OCI-LY3 (cell line): ENCODE results near the gene CIITA.

Experiments
- H2AFZ ChIP-seq: fragments of 200-600, 300-600 bp; shearing (Covaris generic); 2 replicates; pipeline ENCODE4 v1.6.0; 2014; ENCODE audit warnings: antibody characterized with exemption, low read depth, low read length
- H3K27ac ChIP-seq: fragments of 200-600, 300-600 bp; sonication (generic); 2 replicates; pipeline ENCODE4 v1.5.1; 2014; ENCODE audit warnings: mild to moderate bottlenecking, low read length, moderate library complexity, mixed read lengths
- H3K27me3 ChIP-seq: fragments of 200-600, 300-600 bp; sonication (generic); 2 replicates; pipeline ENCODE4 v1.6.1; 2014; ENCODE audit warnings: low read depth, low read length, mixed read lengths
- H3K36me3 ChIP-seq: fragments of 200-600, 300-600 bp; sonication (generic); replicated peaks from 2 replicates; pipeline ENCODE3; 2014; ENCODE audit warnings: low read depth, low read length, mixed read lengths
- H3K4me1 ChIP-seq: fragments of 300-600, 200-600 bp; sonication (generic); 2 replicates; pipeline ENCODE4 v1.6.1; 2014; ENCODE audit warnings: low read length, mixed read lengths
- H3K4me2 ChIP-seq: fragments of 200-600, 300-600 bp; sonication (generic); 2 replicates; pipeline ENCODE4 v1.6.1; 2014; ENCODE audit warnings: low read length, mixed read lengths
- H3K4me3 ChIP-seq: fragments of 300-600, 200-600 bp; sonication (generic); 2 replicates; pipeline ENCODE4 v1.5.1; 2014; ENCODE audit warnings: antibody characterized with exemption, mild to moderate bottlenecking, low read length, moderate library complexity
- H3K79me2 ChIP-seq: fragments of 300-600, 200-600 bp; shearing (Covaris generic); 2 replicates; pipeline ENCODE4 v1.6.1; 2014; ENCODE audit warnings: mild to moderate bottlenecking, low read length, mixed read lengths
- H3K9ac ChIP-seq: fragments of 300-600, 200-600 bp; shearing (Covaris generic); 2 replicates; pipeline ENCODE4 v1.6.0; 2014; ENCODE audit warnings: mild to moderate bottlenecking, low read length, moderate library complexity
- H3K9me3 ChIP-seq: fragments of 200-600, 300-600 bp; shearing (Covaris generic); 2 replicates; pipeline ENCODE4 v1.6.1; 2014; ENCODE audit warnings: low read length, mixed read lengths; ENCODE audit not compliant: insufficient read depth
- H4K20me1 ChIP-seq: fragments of 200-600, 300-600 bp; sonication (generic); 2 replicates; pipeline ENCODE4 v1.6.1; 2016; ENCODE audit warnings: low read length, mixed read lengths; ENCODE audit not compliant: insufficient read depth
- EZH2phosphoT487 ChIP-seq: fragments of 200-600 bp; shearing (Covaris generic); IDR thresholded peaks from 2 replicates; pipeline ENCODE4 v1.6.1; 2018; ENCODE audit warnings: antibody characterized with exemption, mixed run types, low read depth
- TF ChIP-seq, protein P1 (sequence below): fragments of 200-600, 300-600 bp; sonication (generic); IDR thresholded peaks from 2 replicates; pipeline ENCODE4 v1.5.1; 2014; ENCODE audit warnings: antibody characterized with exemption, low read length, low read depth

CIITA gene

DNA sequence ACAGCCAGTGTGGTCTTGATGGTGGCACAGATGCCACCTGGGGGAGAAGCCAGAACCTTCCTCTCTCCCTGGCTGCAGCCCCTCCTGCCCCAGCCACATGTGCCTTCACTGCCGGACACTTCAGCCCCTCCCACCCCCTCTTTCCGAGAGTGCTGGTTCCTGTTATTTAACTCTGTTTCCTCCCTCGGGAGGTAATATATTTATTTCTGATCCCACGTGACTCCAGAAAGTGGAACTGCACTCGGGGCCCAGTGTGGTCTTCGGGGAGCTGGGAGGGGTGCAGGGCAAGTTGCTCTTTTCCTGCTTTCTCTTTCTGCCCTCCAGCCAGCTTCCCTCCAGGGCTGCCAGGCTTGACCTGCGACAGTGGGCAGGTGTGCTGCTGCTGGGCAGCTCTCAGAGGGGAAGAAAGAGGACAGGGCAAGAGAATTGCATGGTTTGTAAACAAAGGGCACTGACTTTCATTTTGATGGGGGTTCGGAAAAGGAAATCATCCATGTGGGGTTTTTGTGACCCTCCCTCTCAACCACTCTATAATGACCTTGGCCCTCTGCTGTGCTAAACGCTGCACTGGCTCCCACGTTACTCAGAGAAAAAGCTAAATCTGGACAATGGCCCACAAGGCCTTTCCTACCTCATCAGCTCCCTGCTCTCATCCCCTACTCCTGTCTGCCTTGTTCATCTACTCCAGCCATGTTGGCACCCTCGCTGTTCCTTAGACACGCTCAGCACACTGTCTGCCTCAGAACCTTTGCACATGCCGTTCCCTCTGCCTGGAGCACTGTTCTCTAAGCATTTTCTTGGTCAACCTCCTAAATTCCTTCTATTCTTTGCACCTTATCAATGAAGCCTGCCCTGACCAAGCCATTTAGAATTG, 8.2 kb upstream of the CIITA start:
- no peaks in the 10 kb centered on the region for H4K20me1 ChIP-seq
- H3K79me2 ChIP-seq = no peaks in the 10 kb centered on the region
- no peaks in the 10 kb centered on the region for H3K27me3 ChIP-seq
- H3K9ac ChIP-seq = peak overlapping the region; percentile 86
- no peaks in the 10 kb centered on the region for H3K36me3 ChIP-seq
- H3K4me3 ChIP-seq = peak overlapping the region; percentile 54
- TF ChIP-seq EZH2phosphoT487 = no peak
- TF ChIP-seq, protein P1, sequence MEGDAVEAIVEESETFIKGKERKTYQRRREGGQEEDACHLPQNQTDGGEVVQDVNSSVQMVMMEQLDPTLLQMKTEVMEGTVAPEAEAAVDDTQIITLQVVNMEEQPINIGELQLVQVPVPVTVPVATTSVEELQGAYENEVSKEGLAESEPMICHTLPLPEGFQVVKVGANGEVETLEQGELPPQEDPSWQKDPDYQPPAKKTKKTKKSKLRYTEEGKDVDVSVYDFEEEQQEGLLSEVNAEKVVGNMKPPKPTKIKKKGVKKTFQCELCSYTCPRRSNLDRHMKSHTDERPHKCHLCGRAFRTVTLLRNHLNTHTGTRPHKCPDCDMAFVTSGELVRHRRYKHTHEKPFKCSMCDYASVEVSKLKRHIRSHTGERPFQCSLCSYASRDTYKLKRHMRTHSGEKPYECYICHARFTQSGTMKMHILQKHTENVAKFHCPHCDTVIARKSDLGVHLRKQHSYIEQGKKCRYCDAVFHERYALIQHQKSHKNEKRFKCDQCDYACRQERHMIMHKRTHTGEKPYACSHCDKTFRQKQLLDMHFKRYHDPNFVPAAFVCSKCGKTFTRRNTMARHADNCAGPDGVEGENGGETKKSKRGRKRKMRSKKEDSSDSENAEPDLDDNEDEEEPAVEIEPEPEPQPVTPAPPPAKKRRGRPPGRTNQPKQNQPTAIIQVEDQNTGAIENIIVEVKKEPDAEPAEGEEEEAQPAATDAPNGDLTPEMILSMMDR = no peak; the same call in none of the 2 replicates
- peak overlapping the region; percentile 85 for H3K4me2 ChIP-seq
- peak overlapping the region; percentile 99 for H3K27ac ChIP-seq
- H2AFZ ChIP-seq = no peak overlapping the region
- H3K9me3 ChIP-seq = no peaks in the 10 kb centered on the region
- peaks cover 92% of the 10 kb centered on the region for H3K4me1 ChIP-seq

DNA sequence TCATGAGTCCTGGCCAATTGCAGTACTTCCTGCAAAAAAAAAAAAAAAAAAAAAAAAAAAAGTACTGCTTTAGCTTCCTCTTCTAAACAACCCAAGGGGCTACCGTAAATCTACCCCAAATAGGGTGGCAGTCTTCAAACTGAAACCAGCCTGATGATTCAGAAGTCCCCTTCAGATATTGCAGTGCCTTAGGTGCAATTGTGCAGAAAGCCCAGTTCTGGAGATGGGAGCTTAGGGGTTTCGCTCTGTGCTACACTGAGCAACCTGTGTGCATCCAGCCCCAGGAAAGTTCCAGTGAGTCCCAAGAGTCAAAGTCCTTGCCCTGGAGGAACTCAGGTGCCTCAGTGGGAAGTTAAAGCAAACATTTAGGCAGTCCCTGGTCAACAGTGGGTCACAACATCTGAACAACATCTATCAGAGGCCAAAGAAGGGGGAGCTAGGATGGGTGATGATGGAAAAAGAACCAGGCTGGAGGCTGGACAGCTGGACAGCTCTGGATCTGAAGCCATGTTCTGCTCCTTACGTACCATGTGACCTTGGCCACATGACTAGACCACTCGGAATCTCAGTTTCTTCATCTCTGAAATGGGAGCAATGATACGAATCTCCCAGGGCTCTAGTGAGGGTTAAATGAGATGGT, 6.7 kb upstream of the CIITA start:
- Histone ChIP-seq H3K27ac (peak overlapping the region; percentile 99), H3K79me2 (no peaks in the 10 kb centered on the region), H3K9ac (peak overlapping the region; percentile 88), H3K27me3 (no peaks in the 10 kb centered on the region), H3K36me3 (no peaks in the 10 kb centered on the region), H3K4me1 (peaks cover 98% of the 10 kb centered on the region), H3K4me3 (peak overlapping the region; percentile 56), H4K20me1 (no peaks in the 10 kb centered on the region), H3K9me3 (no peaks in the 10 kb centered on the region), H3K4me2 (peak overlapping the region; percentile 85), H2AFZ (no peak overlapping the region)
- TF ChIP-seq EZH2phosphoT487 = no peak
- TF ChIP-seq, protein P1 = no peak

DNA sequence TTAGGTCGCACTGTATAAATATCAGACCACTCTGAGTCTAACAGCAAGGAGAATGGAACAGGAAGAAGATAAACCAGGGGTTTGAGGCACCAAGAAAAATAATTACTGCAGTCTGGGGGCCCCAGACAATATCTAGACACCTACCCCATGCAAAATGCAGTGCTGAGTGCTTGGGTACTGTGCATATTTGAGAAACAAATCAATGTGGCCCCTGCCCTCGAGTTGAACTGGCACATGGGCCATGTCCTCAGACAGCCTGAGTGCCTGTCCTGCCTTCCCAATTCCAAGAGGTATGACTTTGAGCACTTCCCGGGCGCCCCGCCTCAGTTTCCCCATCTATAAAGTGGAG, 6.2 kb upstream of the CIITA start:
- Histone ChIP-seq H3K9ac (peak overlapping the region; percentile 88), H3K9me3 (no peaks in the 10 kb centered on the region), H3K4me1 (peaks cover 98% of the 10 kb centered on the region), H4K20me1 (no peaks in the 10 kb centered on the region), H3K27ac (peak overlapping the region; percentile 99), H2AFZ (no peak overlapping the region), H3K79me2 (0 out of 2 replicates have a peak, but pooled peaks cover 3% of the 10 kb centered on the region), H3K36me3 (no peaks in the 10 kb centered on the region), H3K27me3 (no peaks in the 10 kb centered on the region), H3K4me2 (peak overlapping the region; percentile 85), H3K4me3 (peak overlapping the region; percentile 56)
- TF ChIP-seq, protein P1 = no peak
- no peak for TF ChIP-seq EZH2phosphoT487
